ENCODE data around the gene LGI4.

- TF ChIP-seq CTCF (IDR thresholded peaks at IDR 0.05; ENCODE audit: insufficient read depth, low read depth, low read length): no peak
- no peak for TF ChIP-seq EZH2 (IDR thresholded peaks at IDR 0.05; ENCODE audit: insufficient read depth, low read length)
These were observed 36.9 kb upstream of the LGI4 start for GRCh38 chr19:35171730-35172129.
